WTC11 (cell line): ENCODE data around the gene DTHD1. TPM values are rescaled to one million over a fixed set of nuclear protein-coding genes. Genes with fewer than 3 reads are reported as not detected.

Source experiments
- ATAC-seq: fragments of 200-7000 bp; cut with Tn5 transposase; 2 replicates; pipeline ENCODE4 v1.10.0; 2021; ENCODE audit warnings: mild to moderate bottlenecking, moderate library complexity
- CTCF ChIA-PET: fragments of 300-600 bp; sonication (Branson Sonifier 250); formaldehyde crosslinking; loops from one replicate; lab custom pipeline; 2021; ENCODE audit warnings: antibody characterized with exemption; lab: Charles Lee
- POLR2A ChIA-PET: fragments of 350-600 bp; sonication (Branson Sonifier 250); formaldehyde crosslinking; loops from one replicate; lab custom pipeline; 2021; ENCODE audit warnings: antibody characterized with exemption; lab: Charles Lee
- DNase-seq: peaks from one replicate; pipeline ENCODE4 v3.0.0; 2021; ENCODE audit warnings: low spot score
- H3K27ac Mint-ChIP-seq: 2 replicates; pipeline ENCODE4 v1.8.0; 2021; ENCODE audit warnings: mixed read lengths
- H3K27me3 Mint-ChIP-seq: 2 replicates; pipeline ENCODE4 v1.8.0; 2021; ENCODE audit warnings: low read depth, mild to moderate bottlenecking, moderate library complexity, mixed read lengths
- H3K36me3 Mint-ChIP-seq: 2 replicates; pipeline ENCODE4 v1.8.0; 2021; ENCODE audit warnings: mixed read lengths
- H3K4me1 Mint-ChIP-seq: 2 replicates; pipeline ENCODE4 v1.8.0; 2022; ENCODE audit warnings: mixed read lengths
- H3K4me3 Mint-ChIP-seq: 2 replicates; pipeline ENCODE4 v1.8.0; 2021; ENCODE audit warnings: mild to moderate bottlenecking, moderate library complexity, mixed read lengths
- H3K9me3 Mint-ChIP-seq: 2 replicates; pipeline ENCODE4 v1.8.0; 2021; ENCODE audit warnings: mixed read lengths
- AR ChIP-seq: fragments of 250-450 bp; sonication (Bioruptor Pico); IDR thresholded peaks from 2 replicates; pipeline ENCODE4 v1.9.0; 2021; ENCODE audit warnings: mild to moderate bottlenecking
- ATF1 ChIP-seq: sonication (generic); formaldehyde crosslinking; IDR thresholded peaks from 2 replicates; pipeline ENCODE4 v1.8.1; 2023; ENCODE audit warnings: mild to moderate bottlenecking, moderate library complexity, missing genetic modification reagents
- E2F5 ChIP-seq: sonication (generic); formaldehyde crosslinking; IDR thresholded peaks from 2 replicates; pipeline ENCODE4 v1.8.1; 2022; ENCODE audit warnings: mild to moderate bottlenecking, moderate library complexity, missing genetic modification reagents
- FOXJ3 ChIP-seq: sonication (generic); formaldehyde crosslinking; IDR thresholded peaks from 2 replicates; pipeline ENCODE4 v1.9.0; 2021; ENCODE audit warnings: missing genetic modification reagents, mild to moderate bottlenecking, borderline replicate concordance
- GABPB1 ChIP-seq: sonication (generic); formaldehyde crosslinking; IDR thresholded peaks from 2 replicates; pipeline ENCODE4 v1.8.1; 2023; ENCODE audit warnings: mild to moderate bottlenecking, missing genetic modification reagents
- GRHL2 ChIP-seq: fragments of 250-450 bp; sonication (Bioruptor Pico); IDR thresholded peaks from 2 replicates; pipeline ENCODE4 v1.8.0; 2022; ENCODE audit warnings: mild to moderate bottlenecking, moderate library complexity; ENCODE audit not compliant: insufficient replicate concordance, severe bottlenecking
- HMGA2 ChIP-seq: fragments of 250-450 bp; sonication (Bioruptor Pico); IDR thresholded peaks from 2 replicates; pipeline ENCODE4 v1.4.0; 2021; ENCODE audit warnings: mild to moderate bottlenecking, moderate library complexity
- HMGXB4 ChIP-seq: sonication (generic); formaldehyde crosslinking; IDR thresholded peaks from 2 replicates; pipeline ENCODE4 v1.8.1; 2023; ENCODE audit warnings: mild to moderate bottlenecking, moderate library complexity, missing genetic modification reagents
- MLX ChIP-seq: sonication (generic); formaldehyde crosslinking; IDR thresholded peaks from 2 replicates; pipeline ENCODE4 v1.8.1; 2023; ENCODE audit warnings: mild to moderate bottlenecking, missing genetic modification reagents, moderate library complexity
- NFE2L1 ChIP-seq: sonication (generic); formaldehyde crosslinking; IDR thresholded peaks from 2 replicates; pipeline ENCODE4 v1.8.1; 2023; ENCODE audit warnings: missing genetic modification reagents
- PREB ChIP-seq: sonication (generic); formaldehyde crosslinking; IDR thresholded peaks from 2 replicates; pipeline ENCODE4 v1.8.1; 2022; ENCODE audit warnings: mild to moderate bottlenecking, missing genetic modification reagents, moderate library complexity, borderline replicate concordance
- PRRX2 ChIP-seq: fragments of 250-450 bp; sonication (Bioruptor Pico); IDR thresholded peaks from 2 replicates; pipeline ENCODE4 v1.8.0; 2021; ENCODE audit warnings: mild to moderate bottlenecking
- RORB ChIP-seq: fragments of 250-450 bp; sonication (Bioruptor Pico); IDR thresholded peaks from 2 replicates; pipeline ENCODE4 v1.9.0; 2021; ENCODE audit warnings: mild to moderate bottlenecking
- SMAD3 ChIP-seq: sonication (generic); formaldehyde crosslinking; IDR thresholded peaks from 2 replicates; pipeline ENCODE4 v1.8.0; 2022; ENCODE audit warnings: missing genetic modification reagents, mild to moderate bottlenecking, borderline replicate concordance
- SOX15 ChIP-seq: fragments of 250-450 bp; sonication (Bioruptor Pico); IDR thresholded peaks from 2 replicates; pipeline ENCODE4 v1.9.0; 2021; ENCODE audit warnings: mild to moderate bottlenecking
- TCF7 ChIP-seq: sonication (generic); formaldehyde crosslinking; IDR thresholded peaks from 2 replicates; pipeline ENCODE4 v1.8.0; 2022; ENCODE audit warnings: mild to moderate bottlenecking, low read depth, missing genetic modification reagents, moderate library complexity
- USF2 ChIP-seq: sonication (generic); formaldehyde crosslinking; IDR thresholded peaks from 2 replicates; pipeline ENCODE4 v1.8.1; 2023; ENCODE audit warnings: mild to moderate bottlenecking, missing genetic modification reagents, moderate library complexity
- ZNF121 ChIP-seq: sonication (generic); formaldehyde crosslinking; IDR thresholded peaks from 2 replicates; pipeline ENCODE4 v1.8.0; 2023; ENCODE audit warnings: missing genetic modification reagents
- ZNF232 ChIP-seq: sonication (generic); formaldehyde crosslinking; IDR thresholded peaks from 2 replicates; pipeline ENCODE4 v1.8.0; 2022; ENCODE audit warnings: mild to moderate bottlenecking, missing genetic modification reagents
- ZNF317 ChIP-seq: sonication (generic); formaldehyde crosslinking; IDR thresholded peaks from 2 replicates; pipeline ENCODE4 v1.8.1; 2023; ENCODE audit warnings: low read depth, mild to moderate bottlenecking, moderate library complexity, missing genetic modification reagents, borderline replicate concordance
- ZNF425 ChIP-seq: fragments of 250-450 bp; sonication (Bioruptor Pico); conservative IDR thresholded peaks from 2 replicates; pipeline ENCODE4 v1.9.0; 2021; ENCODE audit warnings: mild to moderate bottlenecking
- total RNA-seq: library from RNA; stranded (reverse); gene quantifications from 3 replicates; pipeline ENCODE4 v1.2.3, GENCODE V29; 2021

DTHD1 gene
- total RNA-seq, 1 experiment from 2014 or later, result not detected

- no peak for ATAC-seq
Measured at GRCh38 chr4:36290641-36291040, 9.2 kb downstream of the DTHD1 start.

GRCh38 chr4:36292556-36293188 is 11.3 kb downstream of the DTHD1 start:
- H3K4me3 Mint-ChIP-seq, result no peak overlapping the region
- POLR2A ChIA-PET, result no interaction called here
- CTCF ChIA-PET, result no interaction called here

More at GRCh38 chr4:36290641-36291040, 9.2 kb downstream of the DTHD1 start:
- Mint-ChIP-seq H3K27ac (no peak overlapping the region), H3K4me1 (peaks cover 13% of the 10 kb centered on the region), H3K27me3 (no peaks in the 10 kb centered on the region), H3K4me3 (no peak overlapping the region), H3K9me3 (no peaks in the 10 kb centered on the region), H3K36me3 (no peaks in the 10 kb centered on the region)
- no peak for TF ChIP-seq SOX15 (CRISPR knock-in tag)
- TF ChIP-seq E2F5 (CRISPR knock-in tag), result no peak
- no peak for TF ChIP-seq ATF1 (CRISPR knock-in tag)
- TF ChIP-seq NFE2L1 (CRISPR knock-in tag), result no peak
- no peak for TF ChIP-seq FOXJ3
- no peak for TF ChIP-seq HMGA2 (CRISPR knock-in tag)
- TF ChIP-seq MLX (CRISPR knock-in tag), result no peak
- no peak for TF ChIP-seq ZNF232 (CRISPR knock-in tag)
- no peak for TF ChIP-seq GRHL2 (CRISPR knock-in tag)
- no peak for TF ChIP-seq PRRX2 (CRISPR knock-in tag)
- TF ChIP-seq RORB (CRISPR knock-in tag), result no peak
- no peak for TF ChIP-seq ZNF121 (CRISPR knock-in tag)
- no peak for TF ChIP-seq USF2 (CRISPR knock-in tag)
- TF ChIP-seq ZNF425 (CRISPR knock-in tag), result no peak
- no peak for TF ChIP-seq TCF7 (CRISPR knock-in tag)
- no peak for DNase-seq
- ChIA-PET POLR2A (no interaction called here), CTCF (no interaction called here)

More at GRCh38 chr4:36292556-36293188, 11.3 kb downstream of the DTHD1 start:
- TF ChIP-seq HMGXB4 (CRISPR knock-in tag) (no peak), PREB (CRISPR knock-in tag) (no peak), SMAD3 (CRISPR knock-in tag) (no peak), ZNF317 (no peak), ZNF121 (CRISPR knock-in tag) (no peak), GABPB1 (CRISPR knock-in tag) (no peak), AR (no peak)
- Mint-ChIP-seq H3K27ac (no peak overlapping the region), H3K9me3 (no peaks in the 10 kb centered on the region), H3K36me3 (no peaks in the 10 kb centered on the region), H3K4me1 (peaks cover 13% of the 10 kb centered on the region), H3K27me3 (no peaks in the 10 kb centered on the region)
- ATAC-seq (no peak), DNase-seq (no peak)
